ENCODE results near the gene TCN1.

DNA sequence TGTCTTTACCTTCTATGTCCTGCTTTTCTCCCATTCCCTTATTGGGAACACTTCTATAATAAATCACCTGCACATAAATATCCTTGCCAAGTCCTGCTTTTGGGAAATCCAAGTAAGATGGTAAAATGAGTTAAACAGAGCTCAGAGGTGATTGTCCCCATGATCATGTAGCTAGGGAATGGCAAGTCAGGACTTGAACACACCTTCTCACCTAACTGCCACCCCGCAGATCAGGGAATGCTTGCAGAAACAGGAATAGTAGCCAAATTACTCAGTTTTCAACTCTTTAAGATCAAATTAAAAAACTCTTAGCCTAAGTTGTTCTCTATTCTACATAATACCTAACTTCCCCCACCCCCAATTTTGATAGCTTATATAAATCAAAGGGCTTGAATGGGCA, 28.3 kb upstream of the TCN1 start:
- TF ChIP-seq FOXM1 (IDR thresholded peaks at IDR 0.05; ENCODE audit: borderline replicate concordance) = no peak
- no peak for TF ChIP-seq SP1 (IDR thresholded peaks at IDR 0.05)
- no peak for TF ChIP-seq CTBP1 (IDR thresholded peaks at IDR 0.05; ENCODE audit: borderline replicate concordance)
- TF ChIP-seq FOXA1 (IDR thresholded peaks at IDR 0.05) = no peak
- no peak for TF ChIP-seq SUZ12 (IDR thresholded peaks at IDR 0.05)
- TF ChIP-seq, protein P1, sequence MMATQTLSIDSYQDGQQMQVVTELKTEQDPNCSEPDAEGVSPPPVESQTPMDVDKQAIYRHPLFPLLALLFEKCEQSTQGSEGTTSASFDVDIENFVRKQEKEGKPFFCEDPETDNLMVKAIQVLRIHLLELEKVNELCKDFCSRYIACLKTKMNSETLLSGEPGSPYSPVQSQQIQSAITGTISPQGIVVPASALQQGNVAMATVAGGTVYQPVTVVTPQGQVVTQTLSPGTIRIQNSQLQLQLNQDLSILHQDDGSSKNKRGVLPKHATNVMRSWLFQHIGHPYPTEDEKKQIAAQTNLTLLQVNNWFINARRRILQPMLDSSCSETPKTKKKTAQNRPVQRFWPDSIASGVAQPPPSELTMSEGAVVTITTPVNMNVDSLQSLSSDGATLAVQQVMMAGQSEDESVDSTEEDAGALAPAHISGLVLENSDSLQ (IDR thresholded peaks at IDR 0.05) = no peak
- no peak for TF ChIP-seq TARDBP (IDR thresholded peaks at IDR 0.05)
- TF ChIP-seq BHLHE40 (IDR thresholded peaks at IDR 0.05; ENCODE audit: borderline replicate concordance) = no peak

Measured in HEK293T (cell line).